Activated CD8-positive, alpha-beta T cell treated with anti-CD3 and anti-CD28 coated beads, Interleukin-2, amount 10 ng/mL, durations not matched to agents 7 days and 5 days (primary cell): Measurements from ENCODE around the gene SCGN. TPM values are rescaled to one million over a fixed set of nuclear protein-coding genes. Genes with fewer than 3 reads are reported as not detected.

Experiments used
- ATAC-seq: fragments of 150-1000 bp; cut with Tn5 transposase; one replicate; pipeline ENCODE4 v1.10.0; 2021; ENCODE audit warnings: moderate library complexity
- CTCF ChIA-PET: fragments of 350-600 bp; sonication (Branson Sonifier 250); formaldehyde crosslinking; loops from one replicate; lab custom pipeline; 2021; ENCODE audit warnings: antibody characterized with exemption; lab: Charles Lee
- POLR2A ChIA-PET: fragments of 350-600 bp; sonication (Branson Sonifier 250); formaldehyde crosslinking; loops from one replicate; lab custom pipeline; 2021; ENCODE audit warnings: antibody characterized with exemption; lab: Charles Lee
- DNase-seq: peaks from one replicate; pipeline ENCODE4 v3.0.0-alpha.2; 2020
- H3K27ac Mint-ChIP-seq: one replicate; pipeline ENCODE4 v1.8.0; 2021; ENCODE audit warnings: mild to moderate bottlenecking, mixed read lengths
- H3K27me3 Mint-ChIP-seq: one replicate; pipeline ENCODE4 v1.8.0; 2021; ENCODE audit warnings: low read depth, mixed read lengths
- H3K36me3 Mint-ChIP-seq: one replicate; pipeline ENCODE4 v1.8.0; 2021; ENCODE audit warnings: low read depth, mixed read lengths
- H3K4me1 Mint-ChIP-seq: one replicate; pipeline ENCODE4 v1.8.0; 2021; ENCODE audit warnings: low read depth, mixed read lengths
- H3K4me3 Mint-ChIP-seq: one replicate; pipeline ENCODE4 v1.8.0; 2021; ENCODE audit warnings: mild to moderate bottlenecking, mixed read lengths
- H3K9me3 Mint-ChIP-seq: one replicate; pipeline ENCODE4 v1.8.0; 2022; ENCODE audit warnings: mixed read lengths; ENCODE audit not compliant: insufficient read depth
- total RNA-seq, 2 experiments: library from RNA; stranded (reverse); gene quantifications; one replicate each; pipeline ENCODE4 v1.2.3, GENCODE V29; 2021

The SCGN gene
- total RNA-seq, 2 experiments from 2014 or later = not detected

DNA sequence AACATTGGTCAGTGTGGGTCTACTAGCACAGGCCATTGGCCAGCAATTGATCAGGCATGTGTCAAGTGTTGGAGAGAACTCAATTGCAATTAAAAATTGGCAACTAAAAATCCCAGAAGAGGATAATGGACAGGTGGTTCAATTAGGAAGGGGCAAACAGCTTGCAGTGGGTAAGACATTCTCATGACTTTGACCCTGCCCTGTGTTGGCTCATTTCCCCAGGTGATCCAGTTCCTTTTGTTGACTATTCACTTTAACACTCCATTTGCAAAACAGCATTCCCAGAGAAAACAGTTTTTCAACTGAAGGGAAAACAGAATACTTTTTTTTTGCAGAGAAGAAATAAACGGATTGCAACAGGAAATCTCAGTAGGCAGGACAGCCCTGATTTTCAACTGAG is 28.9 kb upstream of the SCGN start:
- ATAC-seq (no peak), DNase-seq (no peak)
- ChIA-PET POLR2A (no interaction called here), CTCF (no interaction called here)
- Mint-ChIP-seq H3K27ac (no peak overlapping the region), H3K27me3 (peaks cover 3% of the 10 kb centered on the region), H3K9me3 (no peaks in the 10 kb centered on the region), H3K4me3 (no peak overlapping the region), H3K36me3 (no peaks in the 10 kb centered on the region), H3K4me1 (no peaks in the 10 kb centered on the region)

DNA sequence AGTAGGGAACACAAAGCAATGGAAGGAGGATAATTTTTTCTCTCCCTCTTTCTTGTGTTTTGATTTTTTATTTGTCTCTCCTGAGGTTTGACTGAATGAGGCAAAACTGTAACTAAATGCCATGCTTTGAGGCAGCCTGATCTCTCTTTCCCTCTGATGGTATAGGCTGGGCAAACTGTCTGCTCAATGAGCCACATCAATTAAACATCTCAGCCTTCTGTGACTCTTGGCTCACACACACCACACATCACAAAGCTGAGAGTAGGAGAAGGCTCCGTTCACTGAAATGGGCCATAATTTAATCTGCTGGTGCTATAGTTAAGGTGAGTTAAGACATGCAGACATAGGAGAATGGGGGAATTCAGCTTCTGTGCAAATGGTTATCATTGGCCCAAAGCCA is 28.1 kb upstream of the SCGN start:
- H3K27ac Mint-ChIP-seq = no peak overlapping the region
- no peaks in the 10 kb centered on the region for H3K9me3 Mint-ChIP-seq
- H3K36me3 Mint-ChIP-seq = no peaks in the 10 kb centered on the region
- POLR2A ChIA-PET = no interaction called here
- no peak for ATAC-seq
- CTCF ChIA-PET = no interaction called here
- no peak for DNase-seq
- no peak overlapping the region for H3K4me3 Mint-ChIP-seq
- H3K27me3 Mint-ChIP-seq = peaks cover 3% of the 10 kb centered on the region
- no peaks in the 10 kb centered on the region for H3K4me1 Mint-ChIP-seq

DNA sequence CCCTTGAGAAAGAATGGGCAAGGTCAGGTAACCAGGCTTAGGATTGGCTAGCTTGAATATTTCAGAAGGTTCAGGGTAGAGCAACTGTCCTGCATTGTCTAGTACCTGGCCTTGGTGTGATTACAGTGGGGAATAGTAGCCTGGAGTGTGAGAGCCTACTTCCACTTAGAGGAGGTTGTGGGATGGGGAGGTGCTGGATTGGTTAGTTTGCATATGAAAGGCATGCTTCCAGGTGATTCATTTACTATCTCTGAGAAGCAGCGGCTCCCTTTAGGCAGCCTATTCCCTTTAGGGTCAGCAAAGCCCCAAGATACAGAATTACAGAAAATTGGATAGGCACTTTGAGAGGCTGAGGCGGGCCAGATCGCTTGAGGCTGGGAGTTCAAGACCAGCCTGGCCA is 25.0 kb upstream of the SCGN start:
- Mint-ChIP-seq H3K4me3 (no peak overlapping the region), H3K36me3 (no peaks in the 10 kb centered on the region), H3K27ac (no peak overlapping the region), H3K27me3 (peaks cover 14% of the 10 kb centered on the region), H3K9me3 (no peaks in the 10 kb centered on the region), H3K4me1 (no peaks in the 10 kb centered on the region)
- DNase-seq = no peak
- no peak for ATAC-seq
- POLR2A ChIA-PET = no interaction called here
- CTCF ChIA-PET = no interaction called here

DNA sequence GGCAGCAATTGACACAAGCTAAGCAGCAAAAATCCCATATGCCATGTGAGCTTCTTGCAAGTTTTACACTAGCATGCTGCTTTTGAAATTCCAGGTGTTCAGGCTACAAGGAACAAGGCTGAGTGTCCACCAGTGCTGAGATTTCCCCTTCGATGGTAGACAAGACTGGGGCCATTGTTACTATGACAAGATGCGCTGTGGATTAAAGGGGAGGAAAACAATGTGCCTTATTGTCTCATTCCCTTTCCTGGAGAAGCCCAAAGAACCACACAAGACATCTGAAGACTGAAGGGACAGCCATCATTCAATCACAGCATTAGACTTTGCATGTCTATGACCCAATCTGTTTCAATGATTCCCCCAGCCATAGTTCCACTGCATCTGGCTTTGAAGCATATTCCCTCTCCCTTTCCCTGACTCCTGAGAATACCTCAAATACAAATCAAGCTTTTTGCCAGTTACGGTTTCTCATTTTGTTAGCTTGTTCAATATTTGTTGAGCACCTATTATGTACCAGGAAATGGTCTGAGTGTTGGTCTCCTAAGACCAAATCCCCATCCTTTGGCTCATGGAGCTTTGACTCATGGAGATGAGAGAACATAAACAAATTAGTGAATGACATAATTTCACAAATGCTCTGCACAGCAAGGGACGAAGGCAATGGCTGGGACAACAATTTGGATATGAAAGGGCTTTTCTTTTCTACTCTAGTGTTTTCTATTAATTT is 23.4 kb upstream of the SCGN start:
- Mint-ChIP-seq H3K9me3 (no peaks in the 10 kb centered on the region), H3K27me3 (peaks cover 14% of the 10 kb centered on the region), H3K4me1 (no peaks in the 10 kb centered on the region), H3K4me3 (no peak overlapping the region), H3K36me3 (no peaks in the 10 kb centered on the region), H3K27ac (no peak overlapping the region)
- DNase-seq (no peak), ATAC-seq (no peak)
- ChIA-PET POLR2A (no interaction called here), CTCF (no interaction called here)

DNA sequence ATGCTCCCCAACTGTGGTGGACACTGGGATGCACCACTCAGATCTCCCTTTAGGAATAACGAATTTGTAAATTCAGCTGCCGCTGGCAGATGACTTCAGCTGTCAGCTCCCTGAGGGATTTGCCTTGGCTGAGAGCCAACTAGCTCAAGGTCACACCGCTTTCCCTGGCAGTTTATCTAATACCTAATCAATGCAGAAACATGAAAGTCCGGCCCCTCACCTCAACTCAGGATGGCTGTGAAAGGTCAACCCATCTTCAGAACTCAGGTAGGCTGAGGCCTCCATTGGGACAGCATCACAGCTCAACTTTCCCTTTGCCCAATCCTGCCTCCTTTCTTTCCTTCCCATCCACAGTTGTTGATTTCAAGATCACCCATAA is 22.8 kb upstream of the SCGN start:
- CTCF ChIA-PET = no interaction called here

DNA sequence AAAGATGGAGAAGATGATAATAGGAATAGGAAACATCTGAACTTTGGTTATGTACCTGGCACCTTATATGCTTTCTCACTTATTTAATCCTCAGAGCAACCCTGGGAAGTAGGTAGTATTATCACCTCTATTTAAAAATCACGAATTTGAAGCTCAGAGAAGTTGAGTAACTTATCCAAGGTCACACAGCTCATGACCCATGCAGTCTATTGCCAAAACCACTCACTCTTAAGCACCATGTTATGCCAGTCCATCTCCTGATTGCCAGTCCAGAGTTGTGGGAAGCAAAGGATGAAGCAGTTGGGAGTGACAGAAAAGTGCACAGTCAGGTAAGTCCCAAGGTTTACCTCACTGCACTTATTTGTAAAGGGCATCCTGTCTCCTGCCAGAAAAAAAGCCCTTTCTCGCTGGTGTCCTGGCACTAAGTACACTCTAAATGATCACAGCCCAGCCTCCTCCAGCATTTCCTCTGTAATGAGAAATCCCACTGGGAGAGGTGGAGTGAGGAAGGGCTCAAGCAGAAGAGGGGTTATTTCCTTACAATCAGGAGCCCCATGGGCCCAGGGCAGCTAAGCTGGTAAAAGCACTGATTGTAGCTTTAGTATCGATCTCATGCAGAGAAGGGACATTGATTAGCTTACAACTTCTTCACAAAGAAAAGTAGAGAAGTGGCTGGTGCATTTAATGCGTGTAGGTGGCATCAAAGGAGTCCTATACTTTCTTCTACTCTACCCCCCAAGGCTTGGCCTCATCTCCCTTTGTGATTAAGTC is 21.3 kb upstream of the SCGN start:
- Mint-ChIP-seq H3K27ac (no peak overlapping the region), H3K36me3 (no peaks in the 10 kb centered on the region), H3K9me3 (no peaks in the 10 kb centered on the region), H3K4me3 (no peak overlapping the region), H3K27me3 (peaks cover 18% of the 10 kb centered on the region), H3K4me1 (no peaks in the 10 kb centered on the region)
- ChIA-PET CTCF (no interaction called here), POLR2A (no interaction called here)
- DNase-seq (no peak), ATAC-seq (no peak)

More for the DNA sequence above, 22.8 kb upstream of the SCGN start:
- Mint-ChIP-seq H3K36me3 (no peaks in the 10 kb centered on the region), H3K4me1 (no peaks in the 10 kb centered on the region), H3K27me3 (peaks cover 11% of the 10 kb centered on the region), H3K27ac (no peak overlapping the region), H3K9me3 (no peaks in the 10 kb centered on the region), H3K4me3 (no peak overlapping the region)
- DNase-seq (no peak), ATAC-seq (no peak)
- POLR2A ChIA-PET = no interaction called here

DNA sequence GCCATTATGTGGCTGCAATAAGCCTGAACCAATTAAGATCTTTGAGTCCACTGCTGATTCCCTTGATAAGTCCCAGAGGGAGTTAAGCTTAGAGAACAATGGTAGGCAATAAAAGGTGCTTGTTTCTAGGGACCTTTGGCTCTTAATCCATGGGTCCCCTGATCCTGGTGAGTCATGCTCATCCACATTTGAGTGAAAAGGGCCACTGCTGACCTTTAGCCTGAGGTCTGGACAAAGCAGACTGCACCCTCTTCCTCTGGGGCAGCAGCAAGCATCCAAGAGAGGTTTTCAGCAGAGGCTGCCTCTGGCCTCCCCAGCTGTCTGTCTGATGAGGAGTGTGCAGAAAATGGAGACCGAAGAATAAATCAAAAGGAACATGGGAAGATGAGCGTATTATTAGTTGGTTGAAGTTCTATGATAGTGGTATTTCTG is 16.1 kb upstream of the SCGN start:
- H3K4me1 Mint-ChIP-seq = no peaks in the 10 kb centered on the region
- no peak for ATAC-seq
- CTCF ChIA-PET = no interaction called here

DNA sequence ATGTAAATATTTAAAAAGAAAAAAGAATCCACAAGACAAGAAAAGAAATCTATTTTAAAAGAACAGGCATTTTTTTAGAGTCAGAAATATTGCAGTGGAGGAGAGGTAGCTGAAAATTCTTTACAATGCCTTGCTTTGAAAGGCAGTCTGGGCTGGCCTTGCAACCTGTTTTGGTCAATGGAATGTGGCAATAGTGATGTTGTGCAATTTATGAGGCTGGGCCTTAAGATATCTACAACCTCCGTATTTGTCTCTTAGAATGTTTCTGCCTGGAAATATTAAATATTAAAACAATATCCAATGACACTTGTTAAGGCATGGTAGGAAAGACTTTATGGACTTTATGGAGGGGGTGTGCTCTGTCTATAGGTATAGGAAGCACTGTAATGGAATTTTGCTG is 14.8 kb upstream of the SCGN start:
- H3K9me3 Mint-ChIP-seq = no peaks in the 10 kb centered on the region
- POLR2A ChIA-PET = no interaction called here

More for the DNA sequence above, 16.1 kb upstream of the SCGN start:
- Mint-ChIP-seq H3K27me3 (peaks cover 18% of the 10 kb centered on the region), H3K36me3 (no peaks in the 10 kb centered on the region), H3K27ac (no peak overlapping the region), H3K9me3 (no peaks in the 10 kb centered on the region), H3K4me3 (no peak overlapping the region)
- POLR2A ChIA-PET = no interaction called here
- DNase-seq = no peak

DNA sequence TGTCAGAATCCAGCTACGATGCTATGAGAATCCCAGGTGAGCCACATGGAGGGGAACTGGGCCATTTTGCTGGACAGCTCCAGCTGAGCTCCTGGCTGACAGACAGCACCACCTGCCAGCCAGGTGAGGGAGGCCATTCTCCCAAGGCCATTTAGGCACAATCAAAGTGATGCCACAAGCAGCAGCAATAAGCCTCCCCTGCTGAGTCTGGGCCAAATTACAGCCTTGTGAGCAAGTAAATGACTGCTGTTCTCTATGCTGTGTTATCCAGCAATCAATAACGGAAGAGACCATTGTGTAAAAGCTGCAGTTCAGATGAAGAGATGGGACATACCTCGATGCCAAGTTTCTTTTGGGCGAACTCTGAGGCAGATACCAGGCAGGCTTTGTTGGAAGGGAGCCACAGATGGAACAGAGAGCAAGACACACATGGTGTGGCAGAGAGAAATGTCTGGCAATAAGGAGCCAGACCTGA is 14.0 kb upstream of the SCGN start:
- ChIA-PET POLR2A (no interaction called here), CTCF (no interaction called here)
- Mint-ChIP-seq H3K4me3 (no peak overlapping the region), H3K4me1 (no peaks in the 10 kb centered on the region), H3K9me3 (no peaks in the 10 kb centered on the region), H3K36me3 (no peaks in the 10 kb centered on the region), H3K27me3 (peaks cover 24% of the 10 kb centered on the region), H3K27ac (no peak overlapping the region)
- DNase-seq (no peak), ATAC-seq (no peak)

More for the DNA sequence above, 14.8 kb upstream of the SCGN start:
- H3K27ac Mint-ChIP-seq = no peak overlapping the region
- ATAC-seq = no peak
- H3K36me3 Mint-ChIP-seq = no peaks in the 10 kb centered on the region
- DNase-seq = no peak
- no peak overlapping the region for H3K4me3 Mint-ChIP-seq
- CTCF ChIA-PET = no interaction called here
- H3K27me3 Mint-ChIP-seq = peaks cover 24% of the 10 kb centered on the region
- no peaks in the 10 kb centered on the region for H3K4me1 Mint-ChIP-seq

DNA sequence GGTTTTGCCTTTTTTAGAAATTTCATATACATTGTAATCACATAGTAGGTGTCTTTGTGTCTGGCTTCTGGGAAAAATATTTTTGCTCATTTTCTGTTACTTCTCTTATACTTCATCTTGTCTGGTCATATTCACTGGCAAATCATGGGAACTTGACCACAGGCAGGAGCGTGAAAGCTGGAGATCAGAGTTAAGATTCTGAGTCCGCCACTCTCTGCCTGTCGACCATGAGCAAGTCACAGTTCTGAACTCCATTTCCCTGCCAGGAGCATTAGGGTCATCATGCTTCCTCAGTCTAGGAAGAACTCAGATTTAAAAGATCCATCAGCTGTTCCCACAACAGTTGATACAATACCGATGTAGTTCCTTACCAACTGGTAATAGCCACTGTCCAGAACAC is 12.4 kb upstream of the SCGN start:
- H3K27me3 Mint-ChIP-seq = peaks cover 26% of the 10 kb centered on the region

DNA sequence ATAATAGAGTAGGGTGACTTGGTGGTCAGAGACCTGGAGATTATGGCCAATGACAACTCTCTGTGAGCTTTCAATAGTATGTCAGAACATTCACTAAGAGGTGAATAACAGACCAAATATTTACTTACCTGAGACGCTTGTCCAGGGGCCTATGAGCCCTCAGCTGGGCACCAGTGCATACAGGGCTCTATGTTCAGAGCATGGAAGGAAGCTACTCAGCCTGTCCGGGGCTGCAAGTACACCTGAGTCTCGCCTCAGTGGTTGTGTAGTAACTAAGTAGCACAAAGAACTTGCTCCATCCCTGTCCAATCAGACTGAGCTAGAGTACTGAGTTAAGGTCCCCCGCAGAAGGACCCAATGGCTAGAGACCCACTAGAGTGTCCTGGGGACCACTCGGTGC is 11.6 kb upstream of the SCGN start:
- Mint-ChIP-seq H3K4me1 (no peaks in the 10 kb centered on the region), H3K27me3 (peaks cover 26% of the 10 kb centered on the region), H3K4me3 (no peak overlapping the region), H3K9me3 (no peaks in the 10 kb centered on the region), H3K27ac (no peak overlapping the region), H3K36me3 (no peaks in the 10 kb centered on the region)
- ChIA-PET POLR2A (no interaction called here), CTCF (interaction anchor here (0.6 to 1.4 kb wide), 3 partner anchors 78 to 363 kb away, joined by 3 read pairs; no protein-coding TSS in a partner anchor)
- ATAC-seq (no peak), DNase-seq (no peak)

More for the DNA sequence above, 12.4 kb upstream of the SCGN start:
- no peak overlapping the region for H3K27ac Mint-ChIP-seq
- ChIA-PET POLR2A (no interaction called here), CTCF (interaction anchor here (1.1 kb wide), 1 partner anchor 79 kb away, joined by 3 read pairs; no protein-coding TSS in a partner anchor)
- ATAC-seq (no peak), DNase-seq (no peak)
- no peak overlapping the region for H3K4me3 Mint-ChIP-seq
- H3K9me3 Mint-ChIP-seq = no peaks in the 10 kb centered on the region
- no peaks in the 10 kb centered on the region for H3K4me1 Mint-ChIP-seq
- no peaks in the 10 kb centered on the region for H3K36me3 Mint-ChIP-seq

DNA sequence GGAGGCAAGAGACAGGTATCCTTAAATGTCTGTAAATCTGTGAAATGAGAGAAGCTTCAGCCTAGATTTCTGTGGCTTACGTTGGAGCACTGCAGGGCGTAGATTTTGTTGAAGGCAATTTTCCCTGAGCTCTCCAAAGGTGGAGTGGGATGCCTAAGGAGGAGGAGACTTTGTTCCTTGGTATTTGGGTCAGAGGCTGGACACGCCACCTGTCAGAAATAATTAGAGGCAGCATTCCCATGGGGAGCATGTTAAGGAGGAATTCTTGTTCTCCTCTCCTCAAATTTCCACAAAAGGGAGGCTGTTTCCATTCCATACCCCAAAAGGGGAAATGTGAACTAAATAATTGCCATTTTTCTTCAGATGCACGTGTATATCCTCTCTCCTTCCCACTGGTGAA is 11.1 kb upstream of the SCGN start:
- CTCF ChIA-PET = interaction anchor here (0.6 to 1.4 kb wide), 3 partner anchors 77 to 362 kb away, joined by 3 read pairs; no protein-coding TSS in a partner anchor
- Mint-ChIP-seq H3K27me3 (peaks cover 28% of the 10 kb centered on the region), H3K36me3 (no peaks in the 10 kb centered on the region), H3K9me3 (no peaks in the 10 kb centered on the region), H3K4me3 (no peak overlapping the region), H3K4me1 (no peaks in the 10 kb centered on the region), H3K27ac (no peak overlapping the region)
- POLR2A ChIA-PET = no interaction called here
- ATAC-seq (no peak), DNase-seq (no peak)
